Gastrocnemius medialis (tissue), 4 donors: ENCODE data around the gene CYREN. TPM values are rescaled to one million over a fixed set of nuclear protein-coding genes. Genes with fewer than 3 reads are reported as not detected.

Experiments used
- ATAC-seq, 2 donors: fragments of 150-250 bp; one replicate each; pipeline ENCODE4 v1.9.1; 2016
- DNase-seq, 2 donors: peaks; one replicate each; pipeline ENCODE4 v3.0.0-alpha.2; 2019
- H3K27ac ChIP-seq, 4 donors: fragments of 200-600 bp; sonication (generic); 1 replicate in 1 of 4; 2 replicates in 3 of 4; pipeline ENCODE4 v1.5.1; 2016 to 2018; ENCODE audit warnings: mild to moderate bottlenecking in 2 of 4, moderate library complexity in 1 of 4
- H3K27me3 ChIP-seq, 3 donors: fragments of 200-600 bp; sonication (generic) in 2 of 3; 1 replicate in 1 of 3; 2 replicates in 2 of 3; pipeline versions ENCODE4 v1.5.1 to v1.6.0; 2016 to 2019; ENCODE audit warnings: mild to moderate bottlenecking in 1 of 3, moderate library complexity in 1 of 3
- H3K36me3 ChIP-seq, 2 donors: fragments of 200-600 bp; sonication (generic) in 1 of 2; one replicate each; pipeline ENCODE4 v1.5.1; 2017 to 2018
- H3K4me1 ChIP-seq, 2 donors: fragments of 200-600 bp; sonication (generic) in 1 of 2; one replicate each; pipeline ENCODE4 v1.5.1; 2016 to 2017; ENCODE audit warnings: mild to moderate bottlenecking in 2 of 2
- H3K4me3 ChIP-seq, 4 donors: fragments of 200-600 bp; sonication (generic) in 3 of 4; 1 replicate in 1 of 4; 2 replicates in 3 of 4; pipeline ENCODE4 v1.5.1; 2016 to 2019; ENCODE audit warnings: mild to moderate bottlenecking in 2 of 4
- H3K9me3 ChIP-seq, 3 donors: fragments of 200-600 bp; sonication (generic) in 2 of 3; 1 replicate in 1 of 3; 2 replicates in 2 of 3; pipeline ENCODE4 v1.5.1; 2016 to 2019
- CTCF ChIP-seq, 5 experiments: fragments of 450-650 bp in 3 of 5; fragments of 200-600 bp in 2 of 5; sonication (generic) in 2 of 5; IDR thresholded peaks in 4 of 5; conservative IDR thresholded peaks in 1 of 5; 1 replicate in 4 of 5; 2 replicates in 1 of 5; pipeline ENCODE4 v1.5.1; 2016 to 2019; ENCODE audit warnings: antibody characterized with exemption in 5 of 5, mild to moderate bottlenecking in 3 of 5, moderate library complexity in 3 of 5
- POLR2A ChIP-seq, 2 donors: fragments of 450-650 bp; IDR thresholded peaks; one replicate each; pipeline ENCODE4 v1.6.1; 2017; ENCODE audit warnings: antibody characterized with exemption in 2 of 2, mild to moderate bottlenecking in 2 of 2, moderate library complexity in 2 of 2
- in situ Hi-C, 4 donors: fragments of 200-750 bp; cut with MboI; loops; one replicate each; pipeline versions ENCODE4 v1.15.0 to v1.8.0; 2017; ENCODE audit warnings: low sequenced_read_pairs in 4 of 4
- intact Hi-C: fragments of 100-400 bp; cut with DNase I; formaldehyde crosslinking; loops from one replicate; pipeline ENCODE4 v1.15.1; 2023; ENCODE audit warnings: low total_unique reads
- total RNA-seq, 4 donors: library from RNA; depleted of rRNA; stranded (reverse); fragments of >200 nt; gene quantifications; one replicate each; pipeline versions ENCODE4 v1.1.0 to v1.2.3, GENCODE V29; 2016

Gene CYREN
- total RNA-seq, 4 donors from 2014 or later, result 11.8 to 51.5 (median 20.4) TPM

DNA sequence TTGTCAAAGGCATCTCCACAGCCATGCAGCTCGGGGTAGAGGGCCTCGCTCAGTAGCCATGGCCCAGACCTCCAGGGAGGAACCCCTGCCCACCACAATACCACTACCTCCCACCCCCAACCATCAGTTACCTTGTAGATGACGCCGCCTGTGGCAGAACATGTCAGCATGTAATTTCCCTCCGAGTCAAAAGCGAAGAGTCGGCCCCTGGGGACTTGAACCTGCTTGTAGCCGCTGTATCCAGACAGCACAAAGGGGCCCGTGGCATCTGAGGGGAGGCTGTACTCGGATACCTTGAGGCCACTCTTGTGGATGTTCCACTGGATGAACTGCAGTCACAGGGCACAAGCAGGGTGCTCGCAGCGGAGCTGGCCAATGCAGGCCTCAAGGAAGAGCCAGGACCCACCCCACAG lies 16.3 kb upstream of the CYREN start:
- intact Hi-C loops (no loop called here), in situ Hi-C loops (loop anchor here in 2 of 4 donors (25.0 kb wide), 2 partner anchors 200 to 525 kb away; partner anchors contain the start of gene AGBL3 (in 1 of the 2))
- Histone ChIP-seq H3K27me3 (no peaks in the 10 kb centered on the region), H3K4me1 (peaks cover 0 to 5% of the 10 kb centered on the region in 2 donors), H3K4me3 (no peak overlapping the region), H3K36me3 (peaks cover 0 to 82% of the 10 kb centered on the region in 2 donors), H3K9me3 (no peaks in the 10 kb centered on the region), H3K27ac (no peak overlapping the region)
- ATAC-seq, result no peak
- DNase-seq, result no peak
- no peak for TF ChIP-seq CTCF (IDR thresholded peaks at IDR 0.05 in 4 of 5, conservative IDR thresholded peaks at IDR 0.05 in 1 of 5)
- TF ChIP-seq POLR2A (IDR thresholded peaks at IDR 0.05), result no peak

- DNase-seq (no peak), ATAC-seq (no peak)
- intact Hi-C loops, result no loop called here
- no peaks in the 10 kb centered on the region for H3K27me3 ChIP-seq
- TF ChIP-seq CTCF (IDR thresholded peaks at IDR 0.05 in 4 of 5, conservative IDR thresholded peaks at IDR 0.05 in 1 of 5), result no peak
- TF ChIP-seq POLR2A (IDR thresholded peaks at IDR 0.05), result no peak
- H3K4me3 ChIP-seq, result no peak overlapping the region
- H3K27ac ChIP-seq, result no peak overlapping the region
- peaks cover 0 to 5% of the 10 kb centered on the region in 2 donors for H3K4me1 ChIP-seq
- in situ Hi-C loops, result loop anchor here in 2 of 4 donors (25.0 kb wide), 2 partner anchors 199 to 524 kb away; partner anchors contain the start of gene AGBL3 (in 1 of the 2)
- peaks cover 0 to 89% of the 10 kb centered on the region in 2 donors for H3K36me3 ChIP-seq
- H3K9me3 ChIP-seq, result peaks cover 0 to under 1% (median 0%) of the 10 kb centered on the region in 3 donors
Observed at GRCh38 chr7:135186261-135186540, 15.7 kb upstream of the CYREN start.

- Histone ChIP-seq H3K36me3 (peaks cover 0 to 94% of the 10 kb centered on the region in 2 donors), H3K27me3 (no peaks in the 10 kb centered on the region), H3K9me3 (peaks cover 0 to 4% (median 0%) of the 10 kb centered on the region in 3 donors), H3K4me1 (peaks cover 0 to 5% of the 10 kb centered on the region in 2 donors), H3K27ac (peak overlapping the region in 1 of 4 donors; percentile 41), H3K4me3 (no peak overlapping the region)
- intact Hi-C loops, result no loop called here
- peak in 1 of 2 donors; percentile 33 for ATAC-seq
- TF ChIP-seq POLR2A (IDR thresholded peaks at IDR 0.05), result no peak
- in situ Hi-C loops, result loop anchor here in 2 of 4 donors (25.0 kb wide), 2 partner anchors 198 to 523 kb away; partner anchors contain the start of gene AGBL3 (in 1 of the 2)
- no peak for DNase-seq
Observed at GRCh38 chr7:135185471-135186260, 15.2 kb upstream of the CYREN start.

DNA sequence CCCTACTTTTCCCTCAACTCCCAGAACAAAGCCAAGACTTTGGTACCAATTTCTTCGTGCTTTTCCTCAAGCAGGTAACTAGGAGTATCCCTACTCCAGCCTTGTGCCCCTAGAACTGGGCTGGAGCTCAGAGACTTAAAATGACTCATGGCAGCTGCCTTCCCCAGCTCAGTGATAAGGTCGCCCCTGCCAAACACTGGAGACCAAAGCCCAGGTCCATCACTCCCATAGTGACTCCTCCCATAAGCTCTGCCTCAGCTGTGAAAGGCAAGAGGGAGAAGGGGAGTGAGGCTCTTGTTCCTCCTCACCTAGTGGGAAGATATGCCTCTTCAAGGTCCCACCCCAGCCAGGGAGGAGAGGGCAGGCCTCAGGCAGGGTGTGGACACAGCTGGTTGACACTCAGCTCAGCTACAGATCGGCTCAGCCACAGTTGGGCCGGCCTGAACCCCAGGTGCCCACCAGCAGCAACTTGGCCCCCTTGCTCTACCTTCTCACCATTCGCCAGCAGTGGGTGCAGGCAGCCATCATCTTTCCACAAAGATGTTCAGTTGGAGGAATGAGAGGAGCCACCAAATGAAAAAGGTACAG lies 13.8 kb upstream of the CYREN start:
- DNase-seq (no peak), ATAC-seq (peak in 1 of 2 donors; percentile 27)
- TF ChIP-seq CTCF (IDR thresholded peaks at IDR 0.05 in 4 of 5, conservative IDR thresholded peaks at IDR 0.05 in 1 of 5) (no peak), POLR2A (IDR thresholded peaks at IDR 0.05) (no peak)
- peaks cover 0 to 7% (median 0%) of the 10 kb centered on the region in 3 donors for H3K9me3 ChIP-seq
- peaks cover 0 to under 1% of the 10 kb centered on the region in 2 donors for H3K4me1 ChIP-seq
- H3K27ac ChIP-seq, result no peak overlapping the region
- intact Hi-C loops, result no loop called here
- H3K36me3 ChIP-seq, result peaks cover 0 to 95% of the 10 kb centered on the region in 2 donors
- H3K27me3 ChIP-seq, result no peaks in the 10 kb centered on the region
- in situ Hi-C loops, result loop anchor here in 2 of 4 donors (25.0 kb wide), 2 partner anchors 197 to 522 kb away; partner anchors contain the start of gene AGBL3 (in 1 of the 2)
- H3K4me3 ChIP-seq, result no peak overlapping the region

GRCh38 chr7:135183478-135183877 lies 13.0 kb upstream of the CYREN start:
- DNase-seq (no peak), ATAC-seq (no peak)
- Histone ChIP-seq H3K27me3 (no peaks in the 10 kb centered on the region), H3K36me3 (peaks cover 0 to 95% of the 10 kb centered on the region in 2 donors), H3K9me3 (peaks cover 0 to 7% (median 0%) of the 10 kb centered on the region in 3 donors), H3K4me1 (no peaks in the 10 kb centered on the region), H3K27ac (no peak overlapping the region), H3K4me3 (no peak overlapping the region)
- in situ Hi-C loops (loop anchor here in 2 of 4 donors (25.0 kb wide), 2 partner anchors 196 to 521 kb away; partner anchors contain the start of gene AGBL3 (in 1 of the 2)), intact Hi-C loops (no loop called here)
- TF ChIP-seq CTCF (IDR thresholded peaks at IDR 0.05 in 4 of 5, conservative IDR thresholded peaks at IDR 0.05 in 1 of 5) (no peak), POLR2A (IDR thresholded peaks at IDR 0.05) (no peak)
